Smooth muscle cell (in vitro differentiated cells): Measurements from ENCODE around the gene C2orf92. TPM values are rescaled to one million over a fixed set of nuclear protein-coding genes. Genes with fewer than 3 reads are reported as not detected.

Source experiments
- DNase-seq: peaks from one replicate; lab custom pipeline; 2025; ENCODE audit not compliant: unreplicated experiment; lab: John Stamatoyannopoulos, UW
- H2AFZ ChIP-seq: fragments of 200-600 bp; sonication (generic); 2 replicates; pipeline ENCODE4 v1.6.0; 2016; ENCODE audit warnings: antibody characterized with exemption, low read depth, mild to moderate bottlenecking
- H3F3A ChIP-seq: fragments of 200-600 bp; sonication (generic); 2 replicates; pipeline ENCODE4 v1.6.0; 2017; ENCODE audit warnings: antibody characterized with exemption, low read depth
- H3K27ac ChIP-seq: fragments of 200-600 bp; sonication (generic); 2 replicates; pipeline ENCODE4 v1.5.1; 2016; ENCODE audit warnings: low read depth, mild to moderate bottlenecking
- H3K27me3 ChIP-seq: fragments of 200-600 bp; sonication (generic); 2 replicates; pipeline ENCODE4 v1.6.1; 2016; ENCODE audit warnings: low read depth, mild to moderate bottlenecking
- H3K36me3 ChIP-seq: fragments of 200-600 bp; sonication (generic); 2 replicates; pipeline ENCODE4 v1.5.1; 2016; ENCODE audit warnings: low read depth
- H3K4me1 ChIP-seq: fragments of 200-600 bp; sonication (generic); 2 replicates; pipeline ENCODE4 v1.5.1; 2016; ENCODE audit warnings: low read depth
- H3K4me2 ChIP-seq: fragments of 200-600 bp; sonication (generic); 2 replicates; pipeline ENCODE4 v1.6.0; 2016; ENCODE audit warnings: mild to moderate bottlenecking
- H3K4me3 ChIP-seq: fragments of 200-600 bp; sonication (generic); 2 replicates; pipeline ENCODE4 v1.5.1; 2016; ENCODE audit warnings: mild to moderate bottlenecking
- H3K79me2 ChIP-seq: fragments of 200-600 bp; sonication (generic); 2 replicates; pipeline ENCODE4 v1.6.0; 2016; ENCODE audit warnings: low read depth, mild to moderate bottlenecking
- H3K9ac ChIP-seq: fragments of 200-600 bp; sonication (generic); 2 replicates; pipeline ENCODE4 v1.6.0; 2016; ENCODE audit warnings: low read depth
- H3K9me3 ChIP-seq: fragments of 200-600 bp; sonication (generic); replicated peaks from 2 replicates; pipeline ENCODE4 v1.5.1; 2016; ENCODE audit warnings: low read depth
- H4K20me1 ChIP-seq: fragments of 200-600 bp; sonication (generic); 2 replicates; pipeline ENCODE4 v1.6.0; 2016; ENCODE audit warnings: low read depth
- CTCF ChIP-seq: fragments of 200-600 bp; sonication (generic); IDR thresholded peaks from 2 replicates; pipeline ENCODE4 v1.5.1; 2017; ENCODE audit warnings: borderline replicate concordance, mild to moderate bottlenecking, antibody characterized with exemption; ENCODE audit not compliant: insufficient read depth, poor library complexity, severe bottlenecking
- WGBS: methylation state at CpG from one replicate; pipeline ENCODE4 v1.1.7; 2016; ENCODE audit warnings: low lambda C conversion rate; 5-methylcytosine and 5-hydroxymethylcytosine counted together
- polyA plus RNA-seq: library from polyadenylated mRNA; unstranded; fragments of >200 nt; fragmentation: Nextera tagmentation; extraction: Ambion mirVana; gene quantifications from 2 replicates; pipeline ENCODE4 v1.2.1, GENCODE V29; 2016
- small RNA-seq: library from RNA; depleted of rRNA; stranded (forward); fragments of <200 nt; gene quantifications from one replicate; pipeline ENCODE3, GENCODE V24; 2014
- total RNA-seq: library from RNA; depleted of rRNA; stranded (reverse); fragments of >200 nt; gene quantifications from 2 replicates; pipeline ENCODE4 v1.2.3, GENCODE V29; 2014

The C2orf92 gene
- total and polyA plus RNA-seq, 2 experiments from 2014 or later: 1.0 to 7.2 TPM

- no peak for TF ChIP-seq CTCF
- no peaks in the 10 kb centered on the region for H3K36me3 ChIP-seq
- H3K9ac ChIP-seq: no peak overlapping the region
- H3K4me1 ChIP-seq: peaks cover 26% of the 10 kb centered on the region
- no peaks in the 10 kb centered on the region for H3F3A ChIP-seq
- H3K4me2 ChIP-seq: no peak overlapping the region
- H3K9me3 ChIP-seq: no peaks in the 10 kb centered on the region
- no peak for DNase-seq
- no peak overlapping the region for H3K4me3 ChIP-seq
- no peaks in the 10 kb centered on the region for H4K20me1 ChIP-seq
- H3K27ac ChIP-seq: no peak overlapping the region
- no peaks in the 10 kb centered on the region for H3K79me2 ChIP-seq
- 74% methylated on average over 5 of the region's 5 CpGs for WGBS
- H3K27me3 ChIP-seq: no peaks in the 10 kb centered on the region
- H2AFZ ChIP-seq: no peak overlapping the region
Observed at GRCh38 chr2:97749581-97749980, 80.1 kb downstream of the C2orf92 start.

GRCh38 chr2:97750017-97750416 is 80.5 kb downstream of the C2orf92 start:
- H3K9me3 ChIP-seq: no peaks in the 10 kb centered on the region
- no peak for TF ChIP-seq CTCF
- no peaks in the 10 kb centered on the region for H3K36me3 ChIP-seq
- DNase-seq: no peak
- H3K9ac ChIP-seq: no peak overlapping the region
- H3K79me2 ChIP-seq: no peaks in the 10 kb centered on the region
- peaks cover 26% of the 10 kb centered on the region for H3K4me1 ChIP-seq
- no peak overlapping the region for H3K27ac ChIP-seq
- no peaks in the 10 kb centered on the region for H3K27me3 ChIP-seq
- no peaks in the 10 kb centered on the region for H4K20me1 ChIP-seq
- no peak overlapping the region for H3K4me2 ChIP-seq
- no peak overlapping the region for H2AFZ ChIP-seq
- WGBS: 99% methylated on average over 4 of the region's 4 CpGs
- H3F3A ChIP-seq: no peaks in the 10 kb centered on the region
- H3K4me3 ChIP-seq: no peak overlapping the region

GRCh38 chr2:97751752-97752151 is 82.2 kb downstream of the C2orf92 start:
- Histone ChIP-seq H3K79me2 (no peaks in the 10 kb centered on the region), H3K9me3 (no peaks in the 10 kb centered on the region), H3K36me3 (peaks cover 3% of the 10 kb centered on the region), H3F3A (no peaks in the 10 kb centered on the region), H2AFZ (no peak overlapping the region), H3K4me3 (no peak overlapping the region), H3K27ac (peak overlapping the region; percentile 66), H3K4me1 (peaks cover 26% of the 10 kb centered on the region), H3K4me2 (peak overlapping the region; percentile 31), H3K9ac (no peak overlapping the region), H3K27me3 (no peaks in the 10 kb centered on the region), H4K20me1 (no peaks in the 10 kb centered on the region)
- no peak for DNase-seq
- 57% methylated on average over 3 of the region's 3 CpGs for WGBS
- TF ChIP-seq CTCF: no peak

Small RNA genes within 50 kb of the gene (small RNA-seq; reads per million reads assigned to genes)
- gene RNU4-8P: not detected

Other genes with a start within 250 kb of the C2orf92 start
- gene ANKRD36B, start 79.8 kb upstream of the C2orf92 start, total RNA-seq: 16.9 and 41.1 TPM in 2 replicates
- gene ANKRD36B, start 79.8 kb upstream of the C2orf92 start, polyA plus RNA-seq: 13.9 and 27.4 TPM in 2 replicates
- gene COX5B, start 23.7 kb upstream of the C2orf92 start, total RNA-seq: 332 and 402 TPM in 2 replicates
- 404 and 454 TPM in 2 replicates for gene COX5B, start 23.7 kb upstream of the C2orf92 start, polyA plus RNA-seq
- 43.7 and 47.2 TPM in 2 replicates for gene ACTR1B, start 5.7 kb upstream of the C2orf92 start, total RNA-seq
- 20.8 and 21.7 TPM in 2 replicates for gene ACTR1B, start 5.7 kb upstream of the C2orf92 start, polyA plus RNA-seq
- gene ZAP70, start 43.9 kb downstream of the C2orf92 start, total RNA-seq: 0.40 TPM in 1 of 2 replicates, not detected in the other
- gene ZAP70, start 43.9 kb downstream of the C2orf92 start, polyA plus RNA-seq: 0.24 and 0.31 TPM in 2 replicates